ENCODE results near the gene TEAD2. TPM values are rescaled to one million over a fixed set of nuclear protein-coding genes. Genes with fewer than 3 reads are reported as not detected.
"Not testable (repeated sequence)": the region's sequence is repeated elsewhere in the genome, so short reads cannot be mapped to it uniquely, and the experiment has no call there.

Gene TEAD2
- total RNA-seq, 1 experiment from 2014 or later = 2.4 TPM

DNA sequence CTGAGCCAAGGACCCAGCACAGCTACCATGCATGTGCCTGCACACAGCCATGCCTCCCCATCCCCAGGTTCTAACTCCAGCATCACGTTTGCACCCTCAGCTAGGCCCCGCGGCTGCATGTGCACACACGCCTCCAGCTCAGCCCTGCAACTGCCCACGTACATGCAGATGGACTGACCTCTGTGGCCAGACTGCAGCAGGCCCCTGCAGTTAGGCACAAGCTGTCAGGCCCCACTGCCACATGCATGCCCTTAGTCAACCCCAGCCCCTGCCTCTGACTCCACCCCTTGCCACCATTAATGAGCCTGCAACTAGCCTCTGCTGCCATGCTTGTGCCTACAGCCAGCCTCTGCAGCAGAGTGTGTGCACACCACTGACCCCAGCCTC, 60.4 kb downstream of the TEAD2 start:
- DNase-seq = no peak
- CTCF ChIA-PET = interaction anchor here (0.7 to 1.4 kb wide), 2 partner anchors 17 to 46 kb away, joined by 3 read pairs; no protein-coding TSS in a partner anchor
- TF ChIP-seq, protein P1, sequence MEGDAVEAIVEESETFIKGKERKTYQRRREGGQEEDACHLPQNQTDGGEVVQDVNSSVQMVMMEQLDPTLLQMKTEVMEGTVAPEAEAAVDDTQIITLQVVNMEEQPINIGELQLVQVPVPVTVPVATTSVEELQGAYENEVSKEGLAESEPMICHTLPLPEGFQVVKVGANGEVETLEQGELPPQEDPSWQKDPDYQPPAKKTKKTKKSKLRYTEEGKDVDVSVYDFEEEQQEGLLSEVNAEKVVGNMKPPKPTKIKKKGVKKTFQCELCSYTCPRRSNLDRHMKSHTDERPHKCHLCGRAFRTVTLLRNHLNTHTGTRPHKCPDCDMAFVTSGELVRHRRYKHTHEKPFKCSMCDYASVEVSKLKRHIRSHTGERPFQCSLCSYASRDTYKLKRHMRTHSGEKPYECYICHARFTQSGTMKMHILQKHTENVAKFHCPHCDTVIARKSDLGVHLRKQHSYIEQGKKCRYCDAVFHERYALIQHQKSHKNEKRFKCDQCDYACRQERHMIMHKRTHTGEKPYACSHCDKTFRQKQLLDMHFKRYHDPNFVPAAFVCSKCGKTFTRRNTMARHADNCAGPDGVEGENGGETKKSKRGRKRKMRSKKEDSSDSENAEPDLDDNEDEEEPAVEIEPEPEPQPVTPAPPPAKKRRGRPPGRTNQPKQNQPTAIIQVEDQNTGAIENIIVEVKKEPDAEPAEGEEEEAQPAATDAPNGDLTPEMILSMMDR (IDR thresholded peaks at IDR 0.05; ENCODE audit: unreplicated experiment) = no peak
- no peaks in the 10 kb centered on the region for H3K4me1 Mint-ChIP-seq (ENCODE audit: low read depth, unreplicated experiment)
- no peaks in the 10 kb centered on the region for H3K9me3 Mint-ChIP-seq (ENCODE audit: low read depth, unreplicated experiment)
- H3K4me3 Mint-ChIP-seq (ENCODE audit: low read depth, unreplicated experiment) = no peak overlapping the region
- no TSS peak for BruUV-seq (replicated peaks)
- intact Hi-C loops (cut with micrococcal nuclease; ENCODE audit: unreplicated experiment) = no loop called here
- H3K27me3 Mint-ChIP-seq (ENCODE audit: unreplicated experiment) = peaks cover 65% of the 10 kb centered on the region
- no peak overlapping the region for H3K27ac Mint-ChIP-seq (ENCODE audit: unreplicated experiment)
- H3K36me3 Mint-ChIP-seq (ENCODE audit: insufficient read depth, unreplicated experiment) = no peaks in the 10 kb centered on the region

DNA sequence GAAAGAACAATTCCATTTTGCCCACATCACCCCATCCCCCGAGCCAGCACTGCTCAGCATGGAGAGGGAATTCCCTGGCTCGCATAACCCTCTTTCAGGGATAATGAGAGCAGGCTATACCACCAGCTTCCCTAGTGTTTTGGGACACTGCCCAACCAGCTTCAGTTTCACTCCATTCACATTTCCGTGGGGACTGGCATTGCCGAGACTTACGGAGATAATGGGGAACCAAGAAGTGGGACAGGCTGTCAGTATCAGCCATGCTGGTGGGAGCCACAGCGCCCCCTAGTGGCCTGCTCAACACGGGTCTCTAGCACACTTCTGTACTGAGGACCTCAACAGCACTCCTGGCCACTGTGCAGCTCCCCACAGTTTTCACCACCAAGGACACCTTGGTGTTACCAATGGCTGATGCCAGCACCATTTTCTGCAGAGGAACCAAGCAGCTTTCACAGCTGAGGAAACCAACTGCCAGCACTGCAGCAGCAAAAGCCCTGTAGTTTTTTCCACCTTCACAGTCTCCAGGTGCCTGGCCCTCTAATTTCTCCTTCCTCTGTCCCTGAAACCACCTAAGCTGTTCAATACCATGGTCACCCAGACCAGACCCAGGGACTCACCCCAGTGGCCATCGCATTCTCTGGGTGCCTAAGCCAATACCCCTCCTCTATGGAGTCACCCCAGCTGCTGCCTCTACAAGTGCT, 60.9 kb downstream of the TEAD2 start:
- Mint-ChIP-seq H3K27ac (ENCODE audit: unreplicated experiment) (no peak overlapping the region), H3K36me3 (ENCODE audit: insufficient read depth, unreplicated experiment) (no peaks in the 10 kb centered on the region), H3K4me1 (ENCODE audit: low read depth, unreplicated experiment) (no peaks in the 10 kb centered on the region), H3K9me3 (ENCODE audit: low read depth, unreplicated experiment) (no peaks in the 10 kb centered on the region), H3K27me3 (ENCODE audit: unreplicated experiment) (peaks cover 65% of the 10 kb centered on the region), H3K4me3 (ENCODE audit: low read depth, unreplicated experiment) (no peak overlapping the region)
- intact Hi-C loops (cut with micrococcal nuclease; ENCODE audit: unreplicated experiment) = no loop called here
- no TSS peak for BruUV-seq (replicated peaks)
- TF ChIP-seq, protein P1 (IDR thresholded peaks at IDR 0.05; ENCODE audit: unreplicated experiment) = peak; percentile 91
- CTCF ChIA-PET = interaction anchor here (0.7 to 1.4 kb wide), 2 partner anchors 17 to 46 kb away, joined by 3 read pairs; no protein-coding TSS in a partner anchor
- peak; percentile 85 for DNase-seq

DNA sequence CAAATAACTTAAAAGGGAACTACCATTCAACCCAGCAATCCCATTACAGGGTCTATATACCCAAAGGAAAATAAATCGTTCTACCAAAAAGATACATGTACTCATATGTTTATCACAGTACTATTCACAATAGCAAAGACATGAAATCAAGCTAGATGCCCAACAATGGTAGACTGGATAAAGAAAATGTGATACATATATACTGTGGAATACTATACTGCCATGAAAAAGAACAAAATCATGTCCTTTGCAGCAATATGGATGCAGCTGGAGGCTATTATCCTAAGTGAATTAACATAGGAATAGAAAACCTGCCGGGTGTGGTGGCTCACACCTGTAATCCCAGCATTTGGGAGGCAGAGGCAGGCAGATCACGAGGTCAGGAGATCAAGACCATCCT, 63.6 kb downstream of the TEAD2 start:
- H3K4me3 Mint-ChIP-seq (ENCODE audit: low read depth, unreplicated experiment); BruUV-seq (replicated peaks); H3K36me3 Mint-ChIP-seq (ENCODE audit: insufficient read depth, unreplicated experiment); DNase-seq; H3K27ac Mint-ChIP-seq (ENCODE audit: unreplicated experiment); intact Hi-C loops (cut with micrococcal nuclease; ENCODE audit: unreplicated experiment); H3K9me3 Mint-ChIP-seq (ENCODE audit: low read depth, unreplicated experiment); H3K4me1 Mint-ChIP-seq (ENCODE audit: low read depth, unreplicated experiment): not testable (repeated sequence)
- CTCF ChIA-PET = interaction anchor here (0.6 kb wide), 1 partner anchor 1214 kb away, joined by 4 read pairs; no protein-coding TSS in a partner anchor
- H3K27me3 Mint-ChIP-seq (ENCODE audit: unreplicated experiment) = peaks cover 55% of the 10 kb centered on the region

DNA sequence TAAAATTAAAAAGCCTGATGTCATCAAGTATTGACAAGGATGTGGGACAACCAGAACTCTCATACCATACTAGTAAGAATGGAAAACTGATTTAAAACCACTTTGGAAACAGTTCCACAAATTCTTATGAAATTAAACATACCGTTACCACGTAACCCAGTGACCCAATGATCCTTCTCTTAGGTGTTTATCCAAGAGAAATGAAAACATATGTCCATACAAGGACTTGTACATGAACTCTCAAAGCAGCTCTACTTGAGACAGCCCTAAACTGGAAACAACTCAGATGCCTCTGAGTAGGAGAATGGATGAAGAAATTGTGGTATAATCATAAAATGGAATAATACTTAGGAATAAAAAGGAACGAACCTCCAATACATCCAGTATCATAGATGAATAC, 64.8 kb downstream of the TEAD2 start:
- Mint-ChIP-seq H3K4me3 (ENCODE audit: low read depth, unreplicated experiment) (no peak overlapping the region), H3K36me3 (ENCODE audit: insufficient read depth, unreplicated experiment) (no peaks in the 10 kb centered on the region), H3K27me3 (ENCODE audit: unreplicated experiment) (peaks cover 43% of the 10 kb centered on the region), H3K4me1 (ENCODE audit: low read depth, unreplicated experiment) (no peaks in the 10 kb centered on the region), H3K27ac (ENCODE audit: unreplicated experiment) (no peak overlapping the region), H3K9me3 (ENCODE audit: low read depth, unreplicated experiment) (no peaks in the 10 kb centered on the region)
- CTCF ChIA-PET = interaction anchor here (0.6 to 0.8 kb wide), 2 partner anchors 8 to 1275 kb away, joined by 5 read pairs; no protein-coding TSS in a partner anchor
- no TSS peak for BruUV-seq (replicated peaks)
- DNase-seq = no peak
- TF ChIP-seq, protein P1 (IDR thresholded peaks at IDR 0.05; ENCODE audit: unreplicated experiment) = no peak
- intact Hi-C loops (cut with micrococcal nuclease; ENCODE audit: unreplicated experiment) = loop anchor here (2.0 kb wide), 1 partner anchor 21 kb away; no protein-coding TSS in a partner anchor
